Esophagus (tissue), 2 donors: ENCODE results near the gene HERC5. TPM values are rescaled to one million over a fixed set of nuclear protein-coding genes. Genes with fewer than 3 reads are reported as not detected.

Experiments used
- H3K27ac ChIP-seq, 2 donors: one replicate each; pipeline ENCODE4 v1.5.1; 2013; ENCODE audit warnings: low read depth in 2 of 2, mild to moderate bottlenecking in 2 of 2, inconsistent platforms in 1 of 2, low read length in 1 of 2, moderate library complexity in 1 of 2
- H3K27me3 ChIP-seq, 2 donors: one replicate each; pipeline ENCODE4 v1.6.1; 2013; ENCODE audit warnings: low read length in 2 of 2, control low read depth in 1 of 2, mild to moderate bottlenecking in 1 of 2; ENCODE audit not compliant: insufficient read depth in 2 of 2, control insufficient read depth in 1 of 2
- H3K36me3 ChIP-seq, 2 donors: one replicate each; pipeline ENCODE4 v1.6.1; 2013; ENCODE audit warnings: low read length in 1 of 2; ENCODE audit not compliant: control insufficient read depth in 2 of 2, insufficient read depth in 2 of 2
- H3K4me1 ChIP-seq, 2 donors: one replicate each; pipeline ENCODE4 v1.6.1; 2013; ENCODE audit warnings: low read length in 1 of 2; ENCODE audit not compliant: control insufficient read depth in 2 of 2, insufficient read depth in 2 of 2
- H3K4me3 ChIP-seq, 2 donors: one replicate each; pipeline ENCODE4 v1.5.1; 2013; ENCODE audit warnings: low read length in 2 of 2, mild to moderate bottlenecking in 2 of 2, low read depth in 1 of 2, moderate library complexity in 1 of 2
- H3K9me3 ChIP-seq, 2 donors: one replicate each; pipeline ENCODE4 v1.6.1; 2013; ENCODE audit warnings: mild to moderate bottlenecking in 2 of 2, low read depth in 1 of 2, low read length in 1 of 2, moderate library complexity in 1 of 2; ENCODE audit not compliant: control insufficient read depth in 2 of 2, insufficient read depth in 1 of 2
- WGBS, 2 donors: extraction: QIAGEN DNeasy Blood & Tissue Kit; methylation state at CpG; one replicate each; pipeline ENCODE4 v1.1.7; 2013; 5-methylcytosine and 5-hydroxymethylcytosine counted together
- polyA plus RNA-seq, 2 donors: library from polyadenylated mRNA; stranded (reverse); fragments of 200-250 nt; gene quantifications; one replicate each; pipeline ENCODE4 v1.2.3, GENCODE V29; 2013
- donor health status: healthy with polysubstance abuse.
- donor health status: Bipolar disorder and iron deficiency.

The HERC5 gene
- polyA plus RNA-seq, 2 donors, result 0.92 to 1.1 TPM

- Histone ChIP-seq H3K4me3 (no peak overlapping the region), H3K9me3 (no peaks in the 10 kb centered on the region), H3K27ac (no peak overlapping the region), H3K27me3 (no peaks in the 10 kb centered on the region), H3K36me3 (peaks cover 0 to 4% of the 10 kb centered on the region in 2 donors), H3K4me1 (no peaks in the 10 kb centered on the region)
- WGBS, 2 donors, result 91% methylated on average over 1 of the region's 1 CpG
Measured at GRCh38 chr4:88465653-88466192, 8.8 kb downstream of the HERC5 start.

DNA sequence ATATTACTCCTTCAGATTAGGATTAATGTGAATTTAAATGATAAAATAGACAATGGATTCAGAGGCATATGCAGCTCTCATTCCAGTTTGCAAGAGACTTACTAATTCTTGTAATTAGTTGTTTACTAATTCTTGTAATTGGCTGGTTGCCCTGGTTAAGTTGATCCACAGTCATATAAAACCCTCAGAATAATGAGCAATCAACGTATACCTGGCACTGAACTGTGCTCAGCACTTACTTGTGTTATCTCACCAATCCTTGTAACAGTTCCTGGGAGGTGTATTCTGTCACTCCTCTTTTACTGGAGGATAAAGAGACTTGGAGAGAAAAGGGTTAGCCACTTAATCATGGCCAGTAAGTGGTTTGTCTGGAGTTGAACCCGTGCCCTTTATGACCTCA is 10.5 kb downstream of the HERC5 start:
- no peaks in the 10 kb centered on the region for H3K36me3 ChIP-seq

GRCh38 chr4:88477229-88477860 is 20.4 kb downstream of the HERC5 start:
- Histone ChIP-seq H3K36me3 (no peaks in the 10 kb centered on the region), H3K4me3 (no peak overlapping the region)

More for the DNA sequence above, 10.5 kb downstream of the HERC5 start:
- 69 to 70% methylated on average over 2 of the region's 2 CpGs for WGBS, 2 donors
- Histone ChIP-seq H3K9me3 (no peaks in the 10 kb centered on the region), H3K27me3 (no peaks in the 10 kb centered on the region), H3K4me3 (no peak overlapping the region), H3K27ac (no peak overlapping the region), H3K4me1 (no peaks in the 10 kb centered on the region)

DNA sequence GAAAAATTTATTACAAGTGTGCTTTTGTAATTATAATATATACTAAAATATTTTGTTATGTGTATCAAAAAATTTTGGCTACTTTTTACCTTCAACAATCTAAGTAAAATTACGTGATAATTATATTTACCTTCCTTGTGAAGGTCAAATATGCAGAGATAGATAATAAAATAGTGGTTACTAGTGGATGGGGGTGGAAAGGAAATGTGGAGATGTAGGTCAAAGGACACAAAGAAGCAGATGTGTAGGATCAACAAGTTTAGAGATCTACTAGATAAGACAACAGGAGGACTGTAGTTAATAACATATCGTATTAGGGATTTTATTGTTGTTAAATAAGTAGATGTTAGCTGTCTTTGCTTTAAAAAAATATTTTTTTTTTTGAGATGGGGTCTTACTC is 21.3 kb downstream of the HERC5 start:
- H3K36me3 ChIP-seq, result no peaks in the 10 kb centered on the region
- H3K27me3 ChIP-seq, result no peaks in the 10 kb centered on the region
- no peaks in the 10 kb centered on the region for H3K9me3 ChIP-seq
- WGBS, 2 donors, result 88 to 92% methylated on average over 2 of the region's 2 CpGs
- H3K27ac ChIP-seq, result no peak overlapping the region
- no peak overlapping the region for H3K4me3 ChIP-seq
- H3K4me1 ChIP-seq, result no peaks in the 10 kb centered on the region

More at GRCh38 chr4:88477229-88477860, 20.4 kb downstream of the HERC5 start:
- WGBS, 2 donors, result 86 to 92% methylated on average over 5 of the region's 5 CpGs
- Histone ChIP-seq H3K9me3 (no peaks in the 10 kb centered on the region), H3K4me1 (no peaks in the 10 kb centered on the region), H3K27me3 (no peaks in the 10 kb centered on the region), H3K27ac (no peak overlapping the region)

DNA sequence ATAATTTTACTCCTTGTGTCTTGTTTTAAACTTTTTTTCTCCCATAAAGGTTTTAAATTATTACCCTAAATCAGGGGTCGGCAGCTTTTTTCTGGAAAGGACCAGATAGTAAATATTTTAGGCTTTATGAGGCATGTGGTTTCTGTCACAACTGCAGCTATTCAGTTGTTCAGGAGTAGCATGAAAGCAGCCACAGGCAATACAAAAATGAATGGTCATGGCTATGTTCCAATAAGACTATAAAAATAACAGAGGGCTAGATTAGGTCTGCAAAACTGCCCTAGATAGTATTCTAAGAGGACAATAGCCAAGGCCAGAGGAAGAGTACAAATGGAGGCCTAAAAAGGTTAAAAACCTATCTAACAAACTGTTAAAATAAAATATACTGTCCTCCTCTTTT is 24.6 kb downstream of the HERC5 start:
- Histone ChIP-seq H3K36me3 (no peaks in the 10 kb centered on the region), H3K4me1 (no peaks in the 10 kb centered on the region), H3K27me3 (no peaks in the 10 kb centered on the region), H3K9me3 (no peaks in the 10 kb centered on the region), H3K27ac (no peak overlapping the region), H3K4me3 (no peak overlapping the region)
- WGBS, 2 donors, result 35 to 57% methylated on average over 1 of the region's 1 CpG

- Histone ChIP-seq H3K9me3 (no peaks in the 10 kb centered on the region), H3K36me3 (no peaks in the 10 kb centered on the region), H3K27ac (no peak overlapping the region), H3K4me3 (no peak overlapping the region), H3K4me1 (no peaks in the 10 kb centered on the region), H3K27me3 (no peaks in the 10 kb centered on the region)
- 61 to 67% methylated on average over 4 of the region's 4 CpGs for WGBS, 2 donors
Measured at GRCh38 chr4:88489100-88489761, 32.3 kb downstream of the HERC5 start.

DNA sequence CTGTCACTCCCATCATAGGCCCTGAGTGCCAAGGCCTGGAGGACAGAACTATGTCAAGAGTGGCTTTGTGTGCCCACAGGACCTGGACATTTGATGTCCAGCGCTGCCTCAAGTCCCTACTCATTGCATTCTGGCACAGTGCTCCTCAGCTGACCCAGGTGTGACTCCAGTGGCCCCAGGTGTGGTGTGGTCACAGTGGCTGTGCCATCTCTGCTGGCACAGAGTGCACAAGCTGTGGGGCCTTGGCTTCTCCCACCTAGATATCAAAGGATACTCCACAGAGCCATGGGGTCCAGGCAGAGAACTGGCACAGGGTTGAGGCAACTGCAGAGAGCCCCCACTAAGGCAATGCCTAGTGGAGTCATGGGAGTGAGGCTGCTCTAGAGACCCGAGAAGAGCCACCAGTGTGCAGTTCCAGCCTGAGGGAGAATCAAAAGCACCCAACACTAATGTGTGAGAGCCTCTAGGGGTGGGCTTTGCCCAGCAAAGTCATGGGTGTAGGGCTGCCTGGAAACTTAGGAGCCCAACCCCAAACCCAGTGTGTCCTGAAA is 41.0 kb downstream of the HERC5 start:
- Histone ChIP-seq H3K4me1 (no peaks in the 10 kb centered on the region), H3K27ac (no peak overlapping the region), H3K4me3 (no peak overlapping the region), H3K9me3 (peaks cover 0 to 2% of the 10 kb centered on the region in 2 donors), H3K36me3 (no peaks in the 10 kb centered on the region), H3K27me3 (no peaks in the 10 kb centered on the region)
- WGBS, 2 donors, result 93% methylated on average over 2 of the region's 2 CpGs

DNA sequence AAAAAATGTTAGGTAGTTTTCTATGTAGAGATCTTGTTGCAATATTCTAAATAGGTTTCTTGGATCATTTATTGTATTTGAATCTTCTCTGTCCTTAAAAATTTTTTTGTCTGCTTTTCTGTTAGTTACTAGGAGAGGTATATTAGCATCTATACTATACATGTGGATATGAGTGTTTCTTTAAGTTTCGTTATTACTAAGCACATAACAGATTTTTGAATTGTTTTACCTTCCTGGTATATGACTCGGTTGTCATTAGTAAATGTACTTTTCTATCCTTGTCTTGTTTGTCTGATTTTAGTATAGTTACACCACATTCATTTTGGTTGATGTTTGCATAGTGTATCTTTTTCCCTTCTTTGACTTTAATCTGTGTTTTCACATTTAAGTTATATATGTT is 46.4 kb downstream of the HERC5 start:
- no peaks in the 10 kb centered on the region for H3K36me3 ChIP-seq
- H3K27ac ChIP-seq, result no peak overlapping the region
- H3K9me3 ChIP-seq, result no peaks in the 10 kb centered on the region
- no peaks in the 10 kb centered on the region for H3K4me1 ChIP-seq
- H3K4me3 ChIP-seq, result no peak overlapping the region
- H3K27me3 ChIP-seq, result no peaks in the 10 kb centered on the region
- 87 to 98% methylated on average over 2 of the region's 2 CpGs for WGBS, 2 donors

- WGBS, 2 donors, result 82 to 84% methylated on average over 3 of the region's 3 CpGs
- H3K9me3 ChIP-seq, result no peaks in the 10 kb centered on the region
Measured at GRCh38 chr4:88511236-88511635, 54.3 kb downstream of the HERC5 start.

More at GRCh38 chr4:88511236-88511635, 54.3 kb downstream of the HERC5 start:
- Histone ChIP-seq H3K4me1 (no peaks in the 10 kb centered on the region), H3K36me3 (no peaks in the 10 kb centered on the region), H3K27ac (no peak overlapping the region), H3K4me3 (no peak overlapping the region), H3K27me3 (no peaks in the 10 kb centered on the region)
